K562 (cell line): ENCODE results near the gene FSTL4. TPM values are rescaled to one million over a fixed set of nuclear protein-coding genes. Genes with fewer than 3 reads are reported as not detected.

Experiments used
- ATAC-seq: fragments of 200-7000 bp; cut with Tn5 transposase; 3 replicates; pipeline ENCODE4 v1.9.1; 2020; ENCODE audit warnings: moderate library complexity
- BruUV-seq: library from RNA; stranded (reverse); fragments of 400-500 nt; replicated peaks from 2 replicates; lab custom pipeline; 2021; lab: Mats Ljungman, UMichigan
- CTCF ChIA-PET: fragments of 300-600 bp; formaldehyde crosslinking; extraction: SDS; loops from one replicate; lab custom pipeline; 2021; ENCODE audit warnings: low intra/inter-chr PET ratio; lab: Yijun Ruan, JAX
- POLR2A ChIA-PET: fragments of 300-600, 350-650 bp; sonication (Branson Sonifier 250); formaldehyde crosslinking; extraction: SDS; loops from one replicate; lab custom pipeline; 2021; ENCODE audit warnings: antibody characterized with exemption, inconsistent platforms; lab: Yijun Ruan, JAX
- DNase-seq, 4 experiments: peaks; one replicate each; pipeline versions ENCODE4 v3.0.0 to v3.0.0-alpha.2; 2011 to 2018; ENCODE audit warnings: low spot score in 3 of 4, mixed read lengths in 3 of 4; ENCODE audit errors: extremely low read depth in 1 of 4
- FAIRE-seq: peaks from 2 replicates; lab custom pipeline; 2011; peaks lifted over from hg19 to GRCh38; lab: Jason Lieb, UNC
- H2AFZ ChIP-seq: 2 replicates; pipeline ENCODE4 v1.6.0; 2011; ENCODE audit warnings: low read depth, low read length, control low read depth, inconsistent platforms
- H3K27ac ChIP-seq: fragments of 200-600 bp; 3 replicates; pipeline ENCODE4 v1.8.0; 2011; ENCODE audit warnings: low read depth, mild to moderate bottlenecking, control low read depth, inconsistent platforms, low read length, moderate library complexity, mixed read lengths; ENCODE audit errors: extremely low read depth
- H3K27me3 ChIP-seq, 2 experiments: fragments of 300-600 bp in 1 of 2; 2 replicates in 1 of 2; 3 replicates in 1 of 2; pipeline versions ENCODE4 v1.6.0 to v1.8.0; 2011; ENCODE audit warnings: inconsistent platforms in 2 of 2, low read length in 2 of 2, mild to moderate bottlenecking in 1 of 2, mixed read lengths in 1 of 2, moderate library complexity in 1 of 2; ENCODE audit not compliant: control insufficient read depth in 2 of 2, insufficient read depth in 2 of 2
- H3K36me3 ChIP-seq: fragments of 300-600 bp; 3 replicates; pipeline ENCODE4 v1.8.0; 2011; ENCODE audit warnings: mild to moderate bottlenecking, low read length, inconsistent platforms; ENCODE audit not compliant: control insufficient read depth, insufficient read depth
- H3K4me1 ChIP-seq, 2 experiments: fragments of 200-600 bp in 1 of 2; replicated peaks in 1 of 2; 2 replicates in 1 of 2; 3 replicates in 1 of 2; pipeline versions ENCODE4 v1.5.1 to v1.8.0; 2011; ENCODE audit warnings: inconsistent platforms in 2 of 2, low read length in 2 of 2, mild to moderate bottlenecking in 1 of 2, mixed read lengths in 1 of 2, moderate library complexity in 1 of 2; ENCODE audit not compliant: control insufficient read depth in 2 of 2, insufficient read depth in 2 of 2
- H3K4me2 ChIP-seq: 2 replicates; pipeline ENCODE4 v1.6.1; 2011; ENCODE audit warnings: low read length, control low read depth, inconsistent platforms, mixed read lengths; ENCODE audit not compliant: insufficient read depth
- H3K4me3 ChIP-seq: fragments of 200-600 bp; sonication (generic), shearing (Covaris generic); 2 replicates; pipeline ENCODE4 v1.5.1; 2016; ENCODE audit warnings: control low read depth, inconsistent platforms
- H3K79me2 ChIP-seq: fragments of 200-600 bp; 3 replicates; pipeline ENCODE4 v1.8.0; 2011; ENCODE audit warnings: low read length, inconsistent platforms; ENCODE audit not compliant: control insufficient read depth, insufficient read depth
- H3K9ac ChIP-seq, 2 experiments: 2 replicates each; pipeline versions ENCODE4 v1.6.0 to v1.6.1; 2011; ENCODE audit warnings: low read depth in 2 of 2, low read length in 2 of 2, control low read depth in 1 of 2, inconsistent platforms in 1 of 2, mild to moderate bottlenecking in 1 of 2, mixed read lengths in 1 of 2; ENCODE audit not compliant: insufficient read depth in 1 of 2
- H3K9me1 ChIP-seq: one replicate; pipeline ENCODE4 v1.6.0; 2011; ENCODE audit warnings: inconsistent platforms, mild to moderate bottlenecking, low read length, moderate library complexity; ENCODE audit not compliant: control insufficient read depth, insufficient read depth
- H3K9me3 ChIP-seq: replicated peaks from 2 replicates; pipeline ENCODE4 v1.5.1; 2011; ENCODE audit warnings: low read depth, low read length, inconsistent platforms; ENCODE audit not compliant: control insufficient read depth, insufficient read depth
- H4K20me1 ChIP-seq: replicated peaks from 2 replicates; pipeline ENCODE4 v1.6.1; 2011; ENCODE audit warnings: low read length, inconsistent platforms, mixed read lengths; ENCODE audit not compliant: control insufficient read depth, insufficient read depth
- FOSL1 ChIP-seq: fragments of 200-800 bp; sonication (Bioruptor generic); conservative IDR thresholded peaks from 2 replicates; pipeline ENCODE4 v1.6.1; 2016; ENCODE audit warnings: missing genetic modification characterization, missing compliant biosample characterization
- GABPB1 ChIP-seq: sonication (generic); formaldehyde crosslinking; IDR thresholded peaks from 2 replicates; pipeline ENCODE4 v1.8.0; 2022; ENCODE audit warnings: mild to moderate bottlenecking, missing genetic modification reagents
- PHB2 ChIP-seq: fragments of 450-650 bp; IDR thresholded peaks from 2 replicates; pipeline ENCODE4 v1.6.1; 2017; ENCODE audit warnings: low read depth
- REST ChIP-seq, 2 experiments: fragments of 450-650 bp; formaldehyde crosslinking in 1 of 2; IDR thresholded peaks; 2 replicates each; pipeline versions ENCODE4 v1.4.0 to v1.6.1; 2014 to 2020; ENCODE audit warnings: mild to moderate bottlenecking in 2 of 2, borderline replicate concordance in 1 of 2, low read depth in 1 of 2
- TCF3 ChIP-seq: sonication (generic); formaldehyde crosslinking; IDR thresholded peaks from 2 replicates; pipeline ENCODE4 v1.4.0; 2020; ENCODE audit warnings: mild to moderate bottlenecking, missing genetic modification reagents
- ZNF644 ChIP-seq: fragments of 200-800 bp; sonication (Bioruptor generic); IDR thresholded peaks from 2 replicates; pipeline ENCODE4 v1.6.1; 2016; ENCODE audit warnings: low read depth, missing genetic modification characterization, missing compliant biosample characterization
- ZNF740 ChIP-seq, 3 experiments: fragments of 200-800 bp in 1 of 3; sonication (Bioruptor generic) in 1 of 3; sonication (generic) in 1 of 3; formaldehyde crosslinking in 1 of 3; IDR thresholded peaks; 2 replicates each; pipeline versions ENCODE4 v1.6.1 to v1.8.0; 2016 to 2022; ENCODE audit warnings: mild to moderate bottlenecking in 2 of 3, missing compliant biosample characterization in 2 of 3, missing genetic modification characterization in 2 of 3, missing genetic modification reagents in 1 of 3
- WGBS: fragments of 100-300 bp; shearing (Covaris generic); methylation state at CpG from one replicate; pipeline ENCODE4 v1.1.6; 2016; ENCODE audit warnings: low coverage, mixed read lengths; ENCODE audit not compliant: insufficient coverage; ENCODE audit errors: missing lambda C conversion rate; 5-methylcytosine and 5-hydroxymethylcytosine counted together
- in situ Hi-C: fragments of 300-500 bp; cut with MboI; formaldehyde crosslinking; loops from 4 replicates; pipeline ENCODE4 v1.15.0; 2018; ENCODE audit warnings: inconsistent platforms, mixed read lengths
- intact Hi-C: fragments of 100-400 bp; cut with micrococcal nuclease; formaldehyde crosslinking; loops from 2 replicates; pipeline ENCODE4 v1.14.2; 2022
- polyA plus RNA-seq, 8 experiments: library from polyadenylated mRNA; depleted of rRNA in 4 of 8; stranded (reverse) in 5 of 8; unstranded in 3 of 8; fragments of >200 nt; fragmentation: Nextera tagmentation in 2 of 8; fragmentation: Illumina TruSeq in 1 of 8; extraction: Ambion mirVana in 2 of 8; extraction: Trizol in 1 of 8; gene quantifications; 2 replicates each; pipeline versions ENCODE4 v1.2.1 to v1.2.3, GENCODE V29; 2011 to 2014; ENCODE audit warnings: inconsistent platforms in 1 of 8, missing spikeins in 1 of 8
- total RNA-seq, 7 experiments: library from RNA; depleted of rRNA in 6 of 7; stranded (reverse); fragments of >200 nt in 6 of 7; fragmentation: Illumina TruSeq in 2 of 7; extraction: Trizol in 2 of 7; gene quantifications; 2 replicates each; pipeline versions ENCODE4 v1.2.1 to v1.2.3, GENCODE V29; 2011 to 2021; ENCODE audit warnings: low replicate concordance in 1 of 7

Gene FSTL4
- total and polyA plus RNA-seq, 9 of the 15 experiments (the other 6 are each of a cell fraction or from before 2014, with no cell fraction given): 0.08 to 0.18 (median 0.10) TPM; not detected in 5

GRCh38 chr5:133247151-133247709, 365.1 kb downstream of the FSTL4 start:
- intact Hi-C loops: no loop called here
- peaks cover 26 to 44% of the 10 kb centered on the region in 2 experiments for H3K4me1 ChIP-seq
- in situ Hi-C loops: loop anchor here (5.0 kb wide), 1 partner anchor 125 kb away; no protein-coding TSS in a partner anchor
- no peaks in the 10 kb centered on the region for H3K36me3 ChIP-seq
- TF ChIP-seq FOSL1 (peak; percentile 45; the same call in 1 of the 2 replicates), ZNF740 (CRISPR knock-in tag; IDR thresholded peaks at IDR 0.05) (peak; percentile 28; the same call in 1 of the 2 replicates), ZNF740 (tag; IDR thresholded peaks at IDR 0.05) (no peak), PHB2 (no peak), GABPB1 (CRISPR knock-in tag) (0 out of 2 replicates have a peak, but pooled peaks have one; percentile 1), REST (IDR thresholded peaks at IDR 0.05; ENCODE audit: borderline replicate concordance) (peak; percentile 33), REST (CRISPR knock-in tag; IDR thresholded peaks at IDR 0.05; ENCODE audit: low read depth) (0 out of 2 replicates have a peak, but pooled peaks have one; percentile 25), ZNF644 (no peak), TCF3 (CRISPR knock-in tag) (peak; percentile 78)
- CTCF ChIA-PET: interaction anchor here (0.8 to 4.0 kb wide), 2 partner anchors 95 to 135 kb away, joined by 3 to 69 read pairs; no protein-coding TSS in a partner anchor
- no peak overlapping the region; the same call in 2 of the 3 replicates for H3K27ac ChIP-seq
- FAIRE-seq (no peak), ATAC-seq (no peak), DNase-seq (peak; percentile 22 to 50 (median 34))
- WGBS: 46% methylated on average over 4 of the region's 4 CpGs
- peak overlapping the region; percentile 24; the same call in 1 of the 2 replicates for H3K4me2 ChIP-seq
- no TSS peak for BruUV-seq
- H3K4me3 ChIP-seq: no peak overlapping the region
- H3K79me2 ChIP-seq: no peaks in the 10 kb centered on the region
- 0 out of 2 replicates have a peak, but pooled peaks cover 9% of the 10 kb centered on the region for H4K20me1 ChIP-seq
- H2AFZ ChIP-seq: peak overlapping the region; percentile 69; the same call in 1 of the 2 replicates
- H3K9ac ChIP-seq: peak overlapping the region in 1 of 2 experiments; percentile 69; a peak in 2 of 4 replicates
- POLR2A ChIA-PET: interaction anchor here (0.6 to 1.2 kb wide), 8 partner anchors 10 to 616 kb away, joined by 3 to 5 read pairs (median 3); partner anchors contain the start of gene HSPA4
- H3K27me3 ChIP-seq: peaks cover 12 to 20% of the 10 kb centered on the region in 2 experiments; a peak in 4 of 5 replicates
- H3K9me3 ChIP-seq: no peaks in the 10 kb centered on the region
- peaks cover 3% of the 10 kb centered on the region for H3K9me1 ChIP-seq
